Inflammatory macrophage (primary cell): ENCODE measurements around the gene SPRR1B.
"Not testable (repeated sequence)": the region's sequence is repeated elsewhere in the genome, so short reads cannot be mapped to it uniquely, and the experiment has no call there.

Experiments
- DNase-seq, 2 donors: peaks; one replicate each; pipeline ENCODE4 v3.0.0-alpha.2; 2020 to 2022

SPRR1B gene

GRCh38 chr1:153040950-153041631, 10.1 kb downstream of the SPRR1B start, which contains the start of gene SPRR2D:
Gene SPRR2D (minus strand): TSS chr1:153041120. CDS start chr1:153040346, 774 bp downstream.
- DNase-seq, result no peak

DNA sequence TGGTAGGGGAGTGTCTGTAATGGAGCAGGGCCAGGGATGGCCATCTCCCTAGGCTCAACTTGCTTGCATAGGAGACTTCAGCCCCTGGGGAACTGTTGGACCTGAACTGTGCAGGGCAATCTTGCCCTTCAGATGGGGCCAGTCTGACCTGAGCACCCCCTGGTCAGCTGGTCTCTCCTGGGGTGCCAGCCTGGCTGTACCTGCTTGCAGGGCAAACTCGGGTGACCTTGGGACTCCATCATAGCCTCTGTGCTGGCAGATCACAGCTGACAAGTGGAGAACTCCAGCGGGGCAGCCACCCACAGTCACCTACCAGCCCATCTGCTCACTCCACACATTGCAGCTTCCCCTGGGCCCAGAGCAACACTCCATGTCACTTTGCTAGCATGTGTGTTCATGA, 18.2 kb downstream of the SPRR1B start:
- DNase-seq, result no peak

DNA sequence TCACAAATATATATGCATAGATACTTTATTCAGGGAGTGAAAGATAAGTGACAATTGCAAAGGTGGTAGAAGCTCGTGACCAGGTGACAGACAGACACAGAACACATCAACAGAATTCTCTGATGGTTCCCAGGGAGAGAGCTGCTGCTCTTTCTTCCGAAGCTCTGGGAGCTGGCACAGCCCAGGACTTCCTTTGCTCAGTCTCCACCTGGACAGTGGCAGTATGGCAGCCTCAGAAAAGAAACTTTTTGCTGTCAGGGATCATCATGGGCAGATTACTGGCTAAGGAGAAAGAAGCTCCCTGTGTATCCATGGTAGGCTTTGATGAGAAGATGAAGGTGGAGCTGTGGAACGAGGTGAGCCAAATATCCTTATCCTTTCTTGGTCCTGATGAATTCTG, 25.1 kb downstream of the SPRR1B start:
- DNase-seq, result not testable (repeated sequence)

DNA sequence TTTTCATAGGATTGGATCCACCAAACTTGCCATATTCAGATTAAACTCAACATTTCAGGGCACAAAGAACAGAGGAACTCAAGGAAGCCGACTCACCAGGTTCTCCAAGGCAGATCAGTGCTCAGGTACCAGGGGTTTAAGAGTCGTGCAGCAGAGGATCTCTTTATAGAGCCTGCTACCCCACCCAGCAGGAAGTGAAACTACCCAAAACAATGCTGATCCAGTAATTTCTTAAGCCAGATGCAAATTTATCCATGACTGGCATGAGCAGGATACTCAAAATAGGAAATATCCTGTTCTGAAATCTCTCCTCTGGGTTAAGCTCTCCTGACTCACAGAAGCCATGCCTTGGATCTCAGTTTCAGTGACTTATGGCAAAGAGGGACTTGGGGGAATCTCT, 26.4 kb downstream of the SPRR1B start, which contains the start of gene SPRR2A:
Gene SPRR2A, minus strand, starts transcription at position 138 of the 400 bp plus-strand sequence. CDS start 777 bp downstream, outside the sequence.
- DNase-seq, result no peak

DNA sequence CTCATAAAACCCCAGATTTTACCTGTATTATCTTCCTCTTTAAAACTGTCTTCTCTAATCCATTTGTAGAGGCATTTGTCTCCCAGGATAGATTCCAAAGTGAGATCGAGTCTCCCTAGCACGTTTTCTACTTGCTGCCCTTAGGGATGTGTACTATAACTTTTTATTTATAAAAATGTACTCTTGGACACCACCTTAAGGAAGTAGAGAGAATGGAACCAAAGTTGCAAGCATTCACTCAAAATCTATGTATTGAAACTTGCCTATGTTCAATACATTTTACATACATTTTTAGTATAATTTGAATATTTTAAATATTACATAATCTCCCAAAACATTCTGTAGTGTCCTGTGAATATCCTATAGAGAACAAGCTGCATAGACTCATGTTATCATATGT, 27.2 kb downstream of the SPRR1B start:
- no peak for DNase-seq

DNA sequence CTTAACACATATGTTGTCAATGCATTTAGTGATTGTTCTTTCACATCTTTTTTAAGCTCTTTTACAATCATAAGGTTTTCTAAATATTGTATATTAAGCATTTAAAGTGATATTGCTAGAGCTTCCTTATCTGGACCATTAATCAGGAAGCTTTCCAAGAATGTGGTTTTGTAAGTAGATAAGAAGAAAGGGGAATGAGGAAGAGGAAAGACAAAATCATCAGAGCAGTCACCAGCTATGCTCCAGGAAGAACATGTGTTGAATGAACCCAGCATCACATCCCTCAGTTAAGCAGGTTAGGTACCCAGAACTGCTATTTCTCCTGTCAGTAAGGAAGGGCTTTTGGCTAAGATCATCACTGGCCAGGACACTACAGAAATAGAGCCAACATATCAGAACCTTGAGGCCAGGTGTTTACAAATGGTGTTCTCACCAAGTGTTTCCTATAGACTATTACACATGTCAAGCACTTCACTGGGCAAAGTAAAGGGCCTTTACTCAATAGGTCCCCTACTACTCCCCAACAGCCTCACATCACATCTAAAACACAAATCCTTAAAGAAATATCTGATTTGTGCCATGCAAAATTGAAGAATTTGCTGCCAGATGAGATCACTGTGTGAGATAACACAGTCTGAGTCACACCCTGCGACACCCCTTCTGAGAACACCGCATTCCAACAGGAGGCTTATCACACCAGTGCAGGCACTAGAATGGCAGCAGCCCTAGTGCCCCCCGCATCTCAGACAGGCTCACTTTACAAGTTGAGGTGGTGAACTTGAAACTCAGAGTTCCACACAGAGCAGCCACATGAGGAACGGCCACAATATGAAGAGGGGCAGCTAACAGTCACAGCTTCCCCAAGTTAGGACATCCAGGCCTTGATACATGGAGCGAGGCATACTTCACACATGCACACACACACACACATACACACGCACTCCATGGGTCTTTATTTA, 28.1 kb downstream of the SPRR1B start:
- DNase-seq, result no peak

DNA sequence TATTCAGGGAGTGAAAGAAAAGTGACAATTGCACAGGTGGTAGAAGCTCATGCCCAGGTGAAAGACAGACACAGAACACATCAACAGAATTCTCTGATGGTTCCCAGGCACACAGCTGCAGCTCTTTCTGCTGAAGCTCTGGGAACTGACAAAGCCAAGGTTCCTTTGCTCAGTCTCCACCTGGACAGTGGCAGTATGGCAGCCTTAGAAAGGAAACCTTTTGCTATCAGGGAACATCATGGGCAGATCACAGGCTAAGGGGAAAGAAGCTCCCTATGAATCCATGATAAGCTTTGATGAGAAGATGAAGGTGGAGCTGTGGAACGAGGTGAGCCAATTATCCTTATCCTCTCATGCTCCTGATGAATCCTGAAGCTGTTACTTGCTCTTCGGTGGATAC, 39.2 kb downstream of the SPRR1B start:
- DNase-seq, result no peak

- no peak for DNase-seq
These were observed 40.5 kb downstream of the SPRR1B start, which contains the start of gene SPRR2B for GRCh38 chr1:153071511-153071910. Gene SPRR2B (minus strand): TSS chr1:153071611. CDS start chr1:153070839, 772 bp downstream.

GRCh38 chr1:153072806-153073726, 42.1 kb downstream of the SPRR1B start:
- DNase-seq, result no peak

- no peak for DNase-seq
These were observed 50.7 kb downstream of the SPRR1B start for GRCh38 chr1:153081736-153082135.
